Measurements from ENCODE around the gene B9D2. TPM values are rescaled to one million over a fixed set of nuclear protein-coding genes. Genes with fewer than 3 reads are reported as not detected.
A peak's percentile ranks its signal among the peaks of the same experiment; 100 is the strongest.

Gene B9D2
- total and polyA plus RNA-seq, 2 experiments from 2014 or later = 6.0 to 9.6 TPM

- no peaks in the 10 kb centered on the region for H3K79me2 ChIP-seq
- no peaks in the 10 kb centered on the region for H3K9me2 ChIP-seq (replicated peaks; ENCODE audit: insufficient read depth)
- H2AFZ ChIP-seq = no peak overlapping the region
- H3K4me2 ChIP-seq = peak overlapping the region; percentile 82
- WGBS (ENCODE audit: low lambda C conversion rate, missing lambda C conversion rate) = 74% methylated on average over 12 of the region's 13 CpGs
- no peaks in the 10 kb centered on the region for H4K20me1 ChIP-seq (ENCODE audit: insufficient read depth, poor library complexity, severe bottlenecking)
- DNase-seq (ENCODE audit: low spot score) = no peak
- no peak overlapping the region for H3K4me3 ChIP-seq
- no peak for TF ChIP-seq EZH2 (IDR thresholded peaks at IDR 0.05; ENCODE audit: borderline replicate concordance)
- TF ChIP-seq EZH2phosphoT487 (IDR thresholded peaks at IDR 0.05; ENCODE audit: low read depth, severe bottlenecking, unreplicated experiment) = no peak
- no peak for TF ChIP-seq CTCF (IDR thresholded peaks at IDR 0.05; ENCODE audit: poor library complexity)
- no peaks in the 10 kb centered on the region for H3K27me3 ChIP-seq
- no peaks in the 10 kb centered on the region for H3K36me3 ChIP-seq (replicated peaks; ENCODE audit: insufficient read depth, low read depth)
- peak overlapping the region; percentile 100 for H3K27ac ChIP-seq
- H3K4me1 ChIP-seq (ENCODE audit: insufficient read depth) = peaks cover 59% of the 10 kb centered on the region
- no peaks in the 10 kb centered on the region for H3K9me3 ChIP-seq (ENCODE audit: low read depth)
Observed at GRCh38 chr19:41327076-41327575, 36.8 kb downstream of the B9D2 start.

- H4K20me1 ChIP-seq (ENCODE audit: insufficient read depth, poor library complexity, severe bottlenecking) = no peaks in the 10 kb centered on the region
Observed at GRCh38 chr19:41325947-41326706, 37.8 kb downstream of the B9D2 start.

GRCh38 chr19:41325640-41325946 lies 38.4 kb downstream of the B9D2 start:
- H3K9me2 ChIP-seq (replicated peaks; ENCODE audit: insufficient read depth) = no peaks in the 10 kb centered on the region
- peak overlapping the region; percentile 100 for H3K27ac ChIP-seq
- H2AFZ ChIP-seq = no peak overlapping the region
- peak overlapping the region; percentile 10 for H3K4me3 ChIP-seq
- 4% methylated on average over 10 of the region's 10 CpGs for WGBS (ENCODE audit: low lambda C conversion rate, missing lambda C conversion rate)
- H3K79me2 ChIP-seq = no peaks in the 10 kb centered on the region
- H3K27me3 ChIP-seq = no peaks in the 10 kb centered on the region
- H3K36me3 ChIP-seq (replicated peaks; ENCODE audit: insufficient read depth, low read depth) = no peaks in the 10 kb centered on the region
- peaks cover 70% of the 10 kb centered on the region for H3K4me1 ChIP-seq (ENCODE audit: insufficient read depth)
- H3K4me2 ChIP-seq = peak overlapping the region; percentile 82
- H4K20me1 ChIP-seq (ENCODE audit: insufficient read depth, poor library complexity, severe bottlenecking) = no peaks in the 10 kb centered on the region
- H3K9me3 ChIP-seq (ENCODE audit: low read depth) = no peaks in the 10 kb centered on the region
- TF ChIP-seq EZH2phosphoT487 (IDR thresholded peaks at IDR 0.05; ENCODE audit: low read depth, severe bottlenecking, unreplicated experiment) (no peak), CTCF (IDR thresholded peaks at IDR 0.05; ENCODE audit: poor library complexity) (no peak), EZH2 (IDR thresholded peaks at IDR 0.05; ENCODE audit: borderline replicate concordance) (no peak)
- no peak for DNase-seq (ENCODE audit: low spot score)

More at GRCh38 chr19:41325947-41326706, 37.8 kb downstream of the B9D2 start:
- DNase-seq (ENCODE audit: low spot score) = peak; percentile 58
- Histone ChIP-seq H3K9me2 (replicated peaks; ENCODE audit: insufficient read depth) (no peaks in the 10 kb centered on the region), H3K4me3 (peak overlapping the region; percentile 10), H2AFZ (no peak overlapping the region), H3K27ac (peak overlapping the region; percentile 100), H3K79me2 (no peaks in the 10 kb centered on the region), H3K9me3 (ENCODE audit: low read depth) (no peaks in the 10 kb centered on the region), H3K4me2 (peak overlapping the region; percentile 82), H3K27me3 (no peaks in the 10 kb centered on the region), H3K4me1 (ENCODE audit: insufficient read depth) (peaks cover 69% of the 10 kb centered on the region), H3K36me3 (replicated peaks; ENCODE audit: insufficient read depth, low read depth) (no peaks in the 10 kb centered on the region)
- no peak for TF ChIP-seq EZH2phosphoT487 (IDR thresholded peaks at IDR 0.05; ENCODE audit: low read depth, severe bottlenecking, unreplicated experiment)
- TF ChIP-seq CTCF (IDR thresholded peaks at IDR 0.05; ENCODE audit: poor library complexity) = no peak
- no peak for TF ChIP-seq EZH2 (IDR thresholded peaks at IDR 0.05; ENCODE audit: borderline replicate concordance)
- WGBS (ENCODE audit: low lambda C conversion rate, missing lambda C conversion rate) = 19% methylated on average over 30 of the region's 30 CpGs

All from hepatocyte (in vitro differentiated cells).